Ovary (tissue), 9 donors: ENCODE data around the gene SNX13. TPM values are rescaled to one million over a fixed set of nuclear protein-coding genes. Genes with fewer than 3 reads are reported as not detected.

Experiments
- DNase-seq, 5 donors: peaks; one replicate each; pipeline ENCODE4 v3.0.0-alpha.2; 2019 to 2020
- H3K27ac ChIP-seq, 2 donors: fragments of 200-600 bp; one replicate each; pipeline versions ENCODE4 v1.5.1 to v1.8.0; 2019 to 2022
- H3K27me3 ChIP-seq: fragments of 200-600 bp; one replicate; pipeline ENCODE4 v1.8.0; 2022
- H3K36me3 ChIP-seq: fragments of 200-600 bp; sonication (generic); one replicate; pipeline ENCODE4 v1.5.1; 2019
- H3K4me1 ChIP-seq: one replicate; pipeline ENCODE4 v1.8.1; 2013; ENCODE audit warnings: mild to moderate bottlenecking, moderate library complexity; ENCODE audit not compliant: insufficient read depth
- H3K4me3 ChIP-seq: fragments of 200-600 bp; sonication (generic); one replicate; pipeline ENCODE4 v1.5.1; 2017
- H3K9me3 ChIP-seq, 2 donors: fragments of 200-600 bp in 1 of 2; sonication (generic) in 1 of 2; one replicate each; pipeline versions ENCODE4 v1.5.1 to v1.8.1; 2013 to 2019; ENCODE audit warnings: mild to moderate bottlenecking in 1 of 2, moderate library complexity in 1 of 2
- CTCF ChIP-seq, 3 donors: fragments of 450-650 bp in 2 of 3; fragments of 200-600 bp in 1 of 3; IDR thresholded peaks; one replicate each; pipeline versions ENCODE4 v1.5.1 to v1.8.0; 2016 to 2022; ENCODE audit warnings: antibody characterized with exemption in 3 of 3, mild to moderate bottlenecking in 1 of 3
- EP300 ChIP-seq: sonication (generic); formaldehyde crosslinking; IDR thresholded peaks from one replicate; pipeline ENCODE4 v1.6.1; 2017; ENCODE audit warnings: antibody characterized with exemption
- POLR2A ChIP-seq: fragments of 450-650 bp; IDR thresholded peaks from one replicate; pipeline ENCODE4 v1.6.1; 2017; ENCODE audit warnings: antibody characterized with exemption, mild to moderate bottlenecking, moderate library complexity
- WGBS, 3 donors: extraction: QIAGEN DNeasy Blood & Tissue Kit in 1 of 3; methylation state at CpG; one replicate each; pipeline versions ENCODE4 v1.1.5 to v1.1.7; 2013 to 2017; 5-methylcytosine and 5-hydroxymethylcytosine counted together
- intact Hi-C, 4 donors: fragments of 100-400 bp; cut with DNase I; formaldehyde crosslinking; loops; one replicate each; pipeline versions ENCODE4 v1.11.0 to v1.15.1; 2022 to 2023
- polyA plus RNA-seq, 2 donors: library from polyadenylated mRNA; stranded (reverse); fragments of 200-250 nt in 1 of 2; fragments of 350-450 nt in 1 of 2; fragmentation: Illumina TruSeq in 1 of 2; extraction: RNeasy Lipid Tissue Mini Kit (QIAGEN cat#74804) in 1 of 2; gene quantifications; one replicate each; pipeline ENCODE4 v1.2.3, GENCODE V29; 2013 to 2014
- total RNA-seq, 7 donors: library from RNA; depleted of rRNA in 2 of 7; stranded (reverse); fragments of >200 nt in 2 of 7; fragmentation: NEBNext Ultra II Directional in 3 of 7; extraction: Animal tissue kit (Norgen Biotek cat#: 25700) in 3 of 7; gene quantifications; one replicate each; pipeline versions ENCODE4 v1.1.0 to v1.2.4, GENCODE V29; 2016 to 2023
- donor health status: DM: no; HTN: no; CAD: no; lungs with moderate emphysema.
- donor health status: DM: no; HTN: no; CAD: no.
- donor health status: Bipolar disorder and iron deficiency.
- donor health status: DM: yes; HTN: yes; CAD: no.
- donor health status: DM: no; HTN: no; CAD: no.
- donor health status: DM: yes; HTN: yes; CAD: no.

SNX13 gene
- total and polyA plus RNA-seq, 9 donors: 12.1 to 51.1 (median 46.1) TPM

GRCh38 chr7:17934612-17935240 lies 5.6 kb downstream of the SNX13 start:
- Histone ChIP-seq H3K27ac (no peak overlapping the region), H3K4me1 (peaks cover 4% of the 10 kb centered on the region), H3K36me3 (no peaks in the 10 kb centered on the region), H3K27me3 (no peaks in the 10 kb centered on the region), H3K4me3 (no peak overlapping the region), H3K9me3 (no peaks in the 10 kb centered on the region)
- no peak for TF ChIP-seq EP300
- no peak for TF ChIP-seq CTCF (IDR thresholded peaks at IDR 0.05)
- TF ChIP-seq POLR2A: no peak
- no peak for DNase-seq
- WGBS, 3 donors: 93 to 95% (median 94%) methylated on average over 2 of the region's 2 CpGs
- intact Hi-C loops: no loop called here

DNA sequence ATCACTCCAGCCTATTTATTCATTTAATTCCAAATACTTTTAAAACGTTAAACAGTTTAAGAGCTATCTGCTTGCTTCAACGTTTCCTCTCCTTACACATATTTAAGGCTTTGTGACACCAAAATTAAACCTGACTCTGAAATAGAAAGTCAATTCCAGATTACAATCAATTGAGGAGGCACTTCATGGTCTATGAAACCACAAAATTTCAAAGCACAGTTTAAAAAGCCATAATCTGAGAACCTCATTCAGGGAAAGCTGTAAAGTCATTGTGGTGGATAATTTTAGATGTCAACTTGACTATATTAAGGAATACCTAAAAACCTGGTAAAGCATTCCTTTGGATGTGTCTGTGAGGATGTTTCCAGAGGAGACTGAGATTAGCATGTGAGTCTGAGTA lies 6.2 kb downstream of the SNX13 start:
- Histone ChIP-seq H3K27me3 (no peaks in the 10 kb centered on the region), H3K4me3 (no peak overlapping the region), H3K36me3 (no peaks in the 10 kb centered on the region), H3K4me1 (peaks cover 4% of the 10 kb centered on the region), H3K9me3 (no peaks in the 10 kb centered on the region), H3K27ac (no peak overlapping the region)
- WGBS, 3 donors: 46 to 63% (median 54%) methylated on average over 2 of the region's 2 CpGs
- no peak for DNase-seq
- TF ChIP-seq CTCF (IDR thresholded peaks at IDR 0.05) (no peak), EP300 (no peak), POLR2A (no peak)
- intact Hi-C loops: no loop called here

DNA sequence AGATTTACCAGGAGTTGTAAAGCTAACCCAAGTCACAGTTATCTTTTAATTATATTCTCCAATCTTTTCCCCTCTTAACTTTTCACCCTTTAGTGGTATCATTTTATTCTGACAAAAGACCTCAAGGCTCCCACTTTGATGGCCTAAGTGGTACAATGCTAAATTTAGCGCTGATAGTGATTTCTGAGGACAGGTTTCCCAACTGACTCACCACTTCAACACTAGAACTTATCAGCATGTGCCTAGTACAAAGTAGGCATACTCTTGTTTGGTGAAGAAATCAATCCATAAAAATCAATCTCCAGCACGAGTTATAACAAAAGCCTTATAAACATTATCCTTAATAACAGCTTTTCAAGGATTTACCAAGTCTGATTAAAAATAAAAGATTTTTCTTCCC lies 7.5 kb downstream of the SNX13 start:
- peaks cover 3% of the 10 kb centered on the region for H3K4me1 ChIP-seq
- H3K36me3 ChIP-seq: no peaks in the 10 kb centered on the region
- WGBS, 3 donors: 84 to 91% (median 91%) methylated on average over 2 of the region's 2 CpGs
- no peaks in the 10 kb centered on the region for H3K9me3 ChIP-seq
- DNase-seq: no peak
- H3K4me3 ChIP-seq: no peak overlapping the region
- intact Hi-C loops: no loop called here
- no peaks in the 10 kb centered on the region for H3K27me3 ChIP-seq
- TF ChIP-seq EP300: no peak
- no peak for TF ChIP-seq POLR2A
- TF ChIP-seq CTCF (IDR thresholded peaks at IDR 0.05): no peak
- H3K27ac ChIP-seq: no peak overlapping the region

- Histone ChIP-seq H3K4me1 (peaks cover 5% of the 10 kb centered on the region), H3K4me3 (no peak overlapping the region), H3K36me3 (no peaks in the 10 kb centered on the region), H3K27me3 (no peaks in the 10 kb centered on the region), H3K9me3 (no peaks in the 10 kb centered on the region), H3K27ac (no peak overlapping the region)
- DNase-seq: no peak
- 45 to 63% (median 61%) methylated on average over 1 of the region's 1 CpG for WGBS, 3 donors
- TF ChIP-seq EP300 (no peak), POLR2A (no peak), CTCF (IDR thresholded peaks at IDR 0.05) (no peak)
- intact Hi-C loops: no loop called here
Observed at GRCh38 chr7:17931069-17931468, 9.2 kb downstream of the SNX13 start.
